Astrocyte (in vitro differentiated cells and primary cell): ENCODE data around the gene DRG2. TPM values are rescaled to one million over a fixed set of nuclear protein-coding genes. Genes with fewer than 3 reads are reported as not detected.

Experiments
- DNase-seq: peaks from one replicate; pipeline ENCODE4 v3.0.0-alpha.2; 2010; ENCODE audit warnings: low read depth
- FAIRE-seq: peaks from 2 replicates; lab custom pipeline; 2011; peaks lifted over from hg19 to GRCh38; lab: Jason Lieb, UNC
- H2AFZ ChIP-seq: 2 replicates; pipeline ENCODE4 v1.6.0; 2012; ENCODE audit warnings: low read depth, low read length, inconsistent platforms
- H3K27ac ChIP-seq: 2 replicates; pipeline ENCODE4 v1.5.1; 2011; ENCODE audit warnings: low read depth, low read length, inconsistent platforms
- H3K27me3 ChIP-seq: 2 replicates; pipeline ENCODE4 v1.6.0; 2011; ENCODE audit warnings: low read length, inconsistent platforms; ENCODE audit not compliant: insufficient read depth
- H3K36me3 ChIP-seq: 2 replicates; pipeline ENCODE4 v1.5.1; 2011; ENCODE audit warnings: low read length, inconsistent platforms; ENCODE audit not compliant: insufficient read depth
- H3K4me1 ChIP-seq: 2 replicates; pipeline ENCODE4 v1.5.1; 2011; ENCODE audit warnings: low read length, inconsistent platforms; ENCODE audit not compliant: insufficient read depth
- H3K4me2 ChIP-seq: 2 replicates; pipeline ENCODE4 v1.6.0; 2012; ENCODE audit warnings: low read length, inconsistent platforms
- H3K4me3 ChIP-seq: 2 replicates; pipeline ENCODE4 v1.5.1; 2011; ENCODE audit warnings: low read depth, mild to moderate bottlenecking, low read length, inconsistent platforms; ENCODE audit not compliant: insufficient read depth
- H3K79me2 ChIP-seq: 2 replicates; pipeline ENCODE4 v1.6.0; 2012; ENCODE audit warnings: mild to moderate bottlenecking, low read length, inconsistent platforms; ENCODE audit not compliant: insufficient read depth
- H3K9ac ChIP-seq: 2 replicates; pipeline ENCODE4 v1.6.0; 2012; ENCODE audit warnings: mild to moderate bottlenecking, low read length, inconsistent platforms
- H3K9me3 ChIP-seq: 2 replicates; pipeline ENCODE4 v1.5.1; 2012; ENCODE audit warnings: low read depth, mild to moderate bottlenecking, low read length, inconsistent platforms; ENCODE audit not compliant: insufficient read depth
- H4K20me1 ChIP-seq: 2 replicates; pipeline ENCODE4 v1.6.0; 2012; ENCODE audit warnings: low read length, inconsistent platforms; ENCODE audit not compliant: insufficient read depth
- H3K27ac Mint-ChIP-seq: one replicate; pipeline ENCODE4 v1.8.0; 2021; ENCODE audit warnings: mild to moderate bottlenecking, mixed read lengths; ENCODE audit not compliant: unreplicated experiment
- H3K27me3 Mint-ChIP-seq: one replicate; pipeline ENCODE4 v1.8.0; 2021; ENCODE audit warnings: low read depth, mixed read lengths; ENCODE audit not compliant: unreplicated experiment
- H3K36me3 Mint-ChIP-seq: one replicate; pipeline ENCODE4 v1.8.0; 2021; ENCODE audit warnings: low read depth, mixed read lengths; ENCODE audit not compliant: unreplicated experiment
- H3K4me1 Mint-ChIP-seq: one replicate; pipeline ENCODE4 v1.8.0; 2021; ENCODE audit warnings: low read depth, mixed read lengths; ENCODE audit not compliant: unreplicated experiment
- H3K4me3 Mint-ChIP-seq: one replicate; pipeline ENCODE4 v1.8.0; 2021; ENCODE audit warnings: mild to moderate bottlenecking, moderate library complexity, mixed read lengths; ENCODE audit not compliant: unreplicated experiment
- H3K9me3 Mint-ChIP-seq: one replicate; pipeline ENCODE4 v1.8.0; 2021; ENCODE audit warnings: mild to moderate bottlenecking, mixed read lengths; ENCODE audit not compliant: unreplicated experiment
- CTCF ChIP-seq: IDR thresholded peaks from 2 replicates; pipeline ENCODE4 v1.5.1; 2011; ENCODE audit warnings: low read depth, mild to moderate bottlenecking, inconsistent platforms, low read length, moderate library complexity; ENCODE audit not compliant: insufficient read depth
- EZH2 ChIP-seq: IDR thresholded peaks from 2 replicates; pipeline ENCODE4 v1.6.1; 2012; ENCODE audit warnings: mild to moderate bottlenecking, low read length, inconsistent platforms; ENCODE audit not compliant: insufficient read depth
- total RNA-seq: library from RNA; stranded (reverse); gene quantifications from 2 replicates; pipeline ENCODE4 v1.2.1, GENCODE V29; 2021

Gene DRG2
- total RNA-seq, 1 donor from 2014 or later, result 35.0 TPM

- Mint-ChIP-seq H3K9me3 (no peaks in the 10 kb centered on the region), H3K36me3 (no peaks in the 10 kb centered on the region), H3K4me3 (no peak overlapping the region), H3K27ac (no peak overlapping the region), H3K4me1 (no peaks in the 10 kb centered on the region), H3K27me3 (peaks cover 12% of the 10 kb centered on the region)
- Histone ChIP-seq H3K27ac (no peak overlapping the region), H2AFZ (no peak overlapping the region), H4K20me1 (no peaks in the 10 kb centered on the region), H3K9ac (no peak overlapping the region), H3K4me2 (no peak overlapping the region), H3K79me2 (no peaks in the 10 kb centered on the region), H3K4me1 (no peaks in the 10 kb centered on the region), H3K36me3 (no peaks in the 10 kb centered on the region), H3K9me3 (no peaks in the 10 kb centered on the region), H3K27me3 (no peaks in the 10 kb centered on the region), H3K4me3 (no peak overlapping the region)
- no peak for DNase-seq
- no peak for FAIRE-seq
- no peak for TF ChIP-seq CTCF
- no peak for TF ChIP-seq EZH2
Measured at GRCh38 chr17:18146980-18147379, 59.2 kb downstream of the DRG2 start.

- H3K4me1 ChIP-seq, result peaks cover 4% of the 10 kb centered on the region
Measured at GRCh38 chr17:18148586-18148985, 60.8 kb downstream of the DRG2 start.

More at GRCh38 chr17:18148586-18148985, 60.8 kb downstream of the DRG2 start:
- Histone ChIP-seq H3K27ac (no peak overlapping the region), H3K36me3 (no peaks in the 10 kb centered on the region), H3K27me3 (no peaks in the 10 kb centered on the region), H3K79me2 (no peaks in the 10 kb centered on the region), H4K20me1 (no peaks in the 10 kb centered on the region), H3K9ac (no peak overlapping the region), H3K4me3 (no peak overlapping the region), H2AFZ (no peak overlapping the region), H3K9me3 (no peaks in the 10 kb centered on the region), H3K4me2 (no peak overlapping the region)
- Mint-ChIP-seq H3K27me3 (peaks cover 16% of the 10 kb centered on the region), H3K9me3 (no peaks in the 10 kb centered on the region), H3K27ac (no peak overlapping the region), H3K4me3 (no peak overlapping the region), H3K4me1 (no peaks in the 10 kb centered on the region), H3K36me3 (no peaks in the 10 kb centered on the region)
- no peak for DNase-seq
- no peak for FAIRE-seq
- TF ChIP-seq EZH2, result no peak
- no peak for TF ChIP-seq CTCF
